Thyroid gland (tissue), 4 donors: ENCODE data around the gene ELOVL1. TPM values are rescaled to one million over a fixed set of nuclear protein-coding genes. Genes with fewer than 3 reads are reported as not detected.
"Not testable (repeated sequence)": the region's sequence is repeated elsewhere in the genome, so short reads cannot be mapped to it uniquely, and the experiment has no call there.

Experiments used
- DNase-seq, 2 donors: peaks; one replicate each; pipeline ENCODE4 v3.0.0-alpha.2; 2019
- H3K27ac ChIP-seq, 3 donors: fragments of 200-600 bp; sonication (generic); 1 replicate in 2 of 3; 2 replicates in 1 of 3; pipeline ENCODE4 v1.5.1; 2016 to 2019; ENCODE audit warnings: mild to moderate bottlenecking in 1 of 3, moderate library complexity in 1 of 3
- H3K27me3 ChIP-seq: fragments of 200-600 bp; sonication (generic); one replicate; pipeline ENCODE4 v1.5.1; 2019
- H3K36me3 ChIP-seq, 2 donors: fragments of 200-600 bp; sonication (generic); one replicate each; pipeline ENCODE4 v1.5.1; 2016 to 2019
- H3K4me1 ChIP-seq, 2 donors: fragments of 200-600 bp; sonication (generic); one replicate each; pipeline ENCODE4 v1.5.1; 2017 to 2019
- H3K4me3 ChIP-seq, 3 donors: fragments of 200-600 bp; sonication (generic); replicated peaks in 1 of 3; 1 replicate in 2 of 3; 2 replicates in 1 of 3; pipeline ENCODE4 v1.5.1; 2016; ENCODE audit warnings: mild to moderate bottlenecking in 1 of 3
- H3K9me3 ChIP-seq: fragments of 200-600 bp; sonication (generic); one replicate; pipeline ENCODE4 v1.5.1; 2017
- POLR2A ChIP-seq, 2 donors: fragments of 450-650 bp; IDR thresholded peaks; one replicate each; pipeline ENCODE4 v1.6.1; 2017; ENCODE audit warnings: antibody characterized with exemption in 2 of 2, mild to moderate bottlenecking in 2 of 2, moderate library complexity in 1 of 2
- WGBS, 2 donors: methylation state at CpG; one replicate each; pipeline ENCODE4 v1.1.5; 2017; 5-methylcytosine and 5-hydroxymethylcytosine counted together
- intact Hi-C: fragments of 100-400 bp; cut with DNase I; formaldehyde crosslinking; loops from one replicate; pipeline ENCODE4 v1.15.1; 2023
- total RNA-seq, 4 donors: library from RNA; depleted of rRNA; stranded (reverse); fragments of >200 nt; gene quantifications; one replicate each; pipeline ENCODE4 v1.2.3, GENCODE V29; 2016
- TF ChIP-seq, protein P1 (sequence below), 6 experiments: fragments of 200-600 bp in 3 of 6; fragments of 450-650 bp in 3 of 6; sonication (generic) in 3 of 6; IDR thresholded peaks; one replicate each; pipeline ENCODE4 v1.5.1; 2016 to 2019; ENCODE audit warnings: antibody characterized with exemption in 6 of 6, mild to moderate bottlenecking in 2 of 6, inconsistent platforms in 1 of 6, moderate library complexity in 1 of 6

The ELOVL1 gene
- total RNA-seq, 4 donors from 2014 or later: 70.5 to 117 (median 85.8) TPM

DNA sequence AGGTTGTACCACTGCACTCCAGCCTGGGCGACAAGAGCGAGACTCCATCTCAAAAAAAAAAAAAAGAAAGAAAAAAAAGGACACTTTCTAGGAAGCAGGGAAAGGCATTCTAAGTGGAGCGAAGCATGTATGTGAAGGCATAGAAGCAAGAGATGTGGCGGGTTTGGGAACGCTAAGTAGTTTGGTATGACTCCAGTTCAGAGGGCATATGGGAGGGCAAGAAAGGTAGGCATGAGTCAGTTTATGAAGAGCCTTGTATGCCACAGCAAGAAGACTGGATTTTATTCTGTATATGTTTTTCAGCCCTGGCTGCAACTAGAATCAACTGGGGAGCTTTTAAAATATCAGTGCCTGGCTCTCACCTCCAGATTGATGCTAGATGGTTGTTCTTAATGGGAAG lies 4.4 kb upstream of the ELOVL1 start:
- Histone ChIP-seq H3K27ac (no peak overlapping the region), H3K9me3 (no peaks in the 10 kb centered on the region), H3K4me3 (no peak overlapping the region), H3K36me3 (no peaks in the 10 kb centered on the region), H3K4me1 (peaks cover 20 to 32% of the 10 kb centered on the region in 2 donors), H3K27me3 (no peaks in the 10 kb centered on the region)
- 97% methylated on average over 5 of the region's 5 CpGs for WGBS, 2 donors
- TF ChIP-seq POLR2A (IDR thresholded peaks at IDR 0.05): no peak
- TF ChIP-seq, protein P1, sequence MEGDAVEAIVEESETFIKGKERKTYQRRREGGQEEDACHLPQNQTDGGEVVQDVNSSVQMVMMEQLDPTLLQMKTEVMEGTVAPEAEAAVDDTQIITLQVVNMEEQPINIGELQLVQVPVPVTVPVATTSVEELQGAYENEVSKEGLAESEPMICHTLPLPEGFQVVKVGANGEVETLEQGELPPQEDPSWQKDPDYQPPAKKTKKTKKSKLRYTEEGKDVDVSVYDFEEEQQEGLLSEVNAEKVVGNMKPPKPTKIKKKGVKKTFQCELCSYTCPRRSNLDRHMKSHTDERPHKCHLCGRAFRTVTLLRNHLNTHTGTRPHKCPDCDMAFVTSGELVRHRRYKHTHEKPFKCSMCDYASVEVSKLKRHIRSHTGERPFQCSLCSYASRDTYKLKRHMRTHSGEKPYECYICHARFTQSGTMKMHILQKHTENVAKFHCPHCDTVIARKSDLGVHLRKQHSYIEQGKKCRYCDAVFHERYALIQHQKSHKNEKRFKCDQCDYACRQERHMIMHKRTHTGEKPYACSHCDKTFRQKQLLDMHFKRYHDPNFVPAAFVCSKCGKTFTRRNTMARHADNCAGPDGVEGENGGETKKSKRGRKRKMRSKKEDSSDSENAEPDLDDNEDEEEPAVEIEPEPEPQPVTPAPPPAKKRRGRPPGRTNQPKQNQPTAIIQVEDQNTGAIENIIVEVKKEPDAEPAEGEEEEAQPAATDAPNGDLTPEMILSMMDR (IDR thresholded peaks at IDR 0.05): no peak
- DNase-seq: no peak
- intact Hi-C loops: no loop called here

- intact Hi-C loops: no loop called here
- Histone ChIP-seq H3K36me3 (no peaks in the 10 kb centered on the region), H3K4me3 (no peak overlapping the region), H3K27ac (no peak overlapping the region), H3K27me3 (no peaks in the 10 kb centered on the region), H3K4me1 (peaks cover 26 to 31% of the 10 kb centered on the region in 2 donors), H3K9me3 (no peaks in the 10 kb centered on the region)
- TF ChIP-seq POLR2A (IDR thresholded peaks at IDR 0.05): no peak
- TF ChIP-seq, protein P1 (IDR thresholded peaks at IDR 0.05): no peak
- 88 to 97% methylated on average over 4 of the region's 4 CpGs for WGBS, 2 donors
- DNase-seq: no peak
Measured at GRCh38 chr1:43370564-43370963, 2.8 kb upstream of the ELOVL1 start.

- H3K27ac ChIP-seq, H3K4me3 ChIP-seq, H3K9me3 ChIP-seq, DNase-seq, H3K27me3 ChIP-seq, intact Hi-C loops, H3K36me3 ChIP-seq: not testable (repeated sequence)
- peaks cover 26 to 35% of the 10 kb centered on the region in 2 donors for H3K4me1 ChIP-seq
- WGBS, 2 donors: 95 to 98% methylated on average over 6 of the region's 6 CpGs
Measured at GRCh38 chr1:43369779-43370178, 2.0 kb upstream of the ELOVL1 start.

- Histone ChIP-seq H3K4me3 (peak overlapping the region in 2 of 3 donors; percentile 32 to 85), H3K27me3 (no peaks in the 10 kb centered on the region), H3K9me3 (no peaks in the 10 kb centered on the region), H3K27ac (peak overlapping the region; percentile 70 to 97 (median 74)), H3K36me3 (peaks cover 17 to 18% of the 10 kb centered on the region in 2 donors), H3K4me1 (peaks cover 26 to 35% of the 10 kb centered on the region in 2 donors)
- peak in 1 of 2 donors; percentile 24 for DNase-seq
- intact Hi-C loops: no loop called here
- WGBS, 2 donors: 30 to 42% methylated on average over 6 of the region's 6 CpGs
- TF ChIP-seq POLR2A (IDR thresholded peaks at IDR 0.05): no peak
- TF ChIP-seq, protein P1 (IDR thresholded peaks at IDR 0.05): no peak
Measured at GRCh38 chr1:43368646-43369020, 822 bp upstream of the ELOVL1 start.

DNA sequence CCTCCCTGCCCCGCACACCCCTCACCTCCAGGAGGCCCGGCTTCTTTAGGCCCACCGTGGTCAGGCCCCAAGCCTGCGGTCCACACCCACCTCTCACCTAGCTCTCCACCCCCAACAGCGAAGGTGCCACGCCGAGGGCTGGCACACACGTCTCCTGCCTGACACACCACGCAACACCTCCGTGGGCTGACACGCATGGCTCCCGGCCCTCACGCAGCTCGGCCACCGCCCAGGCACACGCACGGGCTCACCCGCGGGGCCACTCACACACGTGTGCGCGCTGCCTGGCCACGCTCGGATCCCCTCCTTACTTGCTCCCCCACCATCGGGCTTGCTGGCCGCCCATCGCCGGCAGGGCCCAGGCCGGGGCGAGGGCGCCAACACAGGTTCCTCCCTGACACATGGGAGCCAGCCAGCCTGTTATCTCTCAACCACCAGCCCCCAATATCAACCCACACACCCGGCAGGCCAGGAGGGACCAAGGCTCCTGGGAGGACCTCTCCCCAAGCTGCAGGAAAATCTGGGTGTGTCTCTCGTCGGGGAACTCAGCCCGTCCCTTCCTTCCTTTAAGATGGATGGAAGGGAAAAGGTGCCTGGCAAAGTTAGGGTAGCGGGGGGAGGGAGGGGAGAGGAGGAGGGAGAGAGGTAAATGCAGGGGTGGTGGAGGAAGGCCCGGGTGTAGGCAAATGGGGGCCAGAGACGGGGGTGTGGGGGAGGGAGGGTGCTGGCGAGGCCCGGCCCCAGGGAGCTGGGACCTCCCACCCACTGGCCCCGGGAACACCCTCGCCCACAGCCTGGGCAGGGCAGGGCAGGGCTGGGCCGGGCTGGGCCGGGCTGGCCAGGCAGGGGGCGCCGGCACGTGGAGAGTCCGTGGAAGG lies 546 bp downstream of the ELOVL1 start:
- Histone ChIP-seq H3K36me3 (peaks cover 31 to 32% of the 10 kb centered on the region in 2 donors), H3K4me3 (peak overlapping the region; percentile 50 to 85 (median 71)), H3K27ac (peak overlapping the region; percentile 89 to 97 (median 90)), H3K4me1 (peaks cover 26 to 31% of the 10 kb centered on the region in 2 donors), H3K27me3 (no peaks in the 10 kb centered on the region), H3K9me3 (no peaks in the 10 kb centered on the region)
- DNase-seq: peak; percentile 32 to 33
- 1 to 3% methylated on average over 18 to 33 of the region's 48 CpGs for WGBS, 2 donors
- TF ChIP-seq POLR2A (IDR thresholded peaks at IDR 0.05): no peak
- TF ChIP-seq, protein P1 (IDR thresholded peaks at IDR 0.05): peak in 1 of 6 experiments; percentile 19
- intact Hi-C loops: no loop called here
